SK-N-MC (cell line): ENCODE data around the gene SMIM20.

Experiments used
- DNase-seq: peaks from one replicate; pipeline ENCODE4 v3.0.0-alpha.2; 2011; ENCODE audit warnings: low read depth, low spot score
- H3K27ac ChIP-seq: fragments of 200-600 bp; sonication (generic); 2 replicates; pipeline ENCODE4 v1.5.1; 2016; ENCODE audit warnings: mixed run types
- H3K36me3 ChIP-seq: fragments of 200-600 bp; sonication (generic); 2 replicates; pipeline ENCODE4 v1.6.1; 2017; ENCODE audit warnings: antibody characterized with exemption, low read length, mixed read lengths; ENCODE audit not compliant: insufficient read depth
- H3K4me3 ChIP-seq: fragments of 200-600 bp; sonication (generic); 2 replicates; pipeline ENCODE4 v1.5.1; 2016
- H3K9ac ChIP-seq: fragments of 200-600 bp; sonication (generic); 2 replicates; pipeline ENCODE4 v1.8.0; 2017; ENCODE audit warnings: mixed run types, mixed read lengths; ENCODE audit not compliant: insufficient read length
- H3K9me3 ChIP-seq: fragments of 200-600 bp; sonication (generic); 2 replicates; pipeline ENCODE4 v1.6.1; 2017; ENCODE audit warnings: low read depth, mild to moderate bottlenecking, antibody characterized with exemption, low read length, moderate library complexity, mixed read lengths
- EZH2 ChIP-seq: fragments of 200-600 bp; sonication (generic); IDR thresholded peaks from one replicate; pipeline ENCODE4 v1.6.1; 2017; ENCODE audit warnings: antibody characterized with exemption
- FOXP2 ChIP-seq: optimal IDR thresholded peaks from 2 replicates; pipeline ENCODE3; 2011; ENCODE audit warnings: mild to moderate bottlenecking, moderate library complexity; ENCODE audit not compliant: insufficient read depth; ENCODE audit errors: extremely low read length, control extremely low read depth
- POLR2AphosphoS5 ChIP-seq: IDR thresholded peaks from 2 replicates; pipeline ENCODE4 v1.6.1; 2012; ENCODE audit warnings: mild to moderate bottlenecking, low read depth, low read length, borderline replicate concordance

The SMIM20 gene

GRCh38 chr4:25915353-25915705 lies 1.3 kb downstream of the SMIM20 start:
- no peak overlapping the region for H3K27ac ChIP-seq
- H3K4me3 ChIP-seq, result no peak overlapping the region
- TF ChIP-seq EZH2, result no peak
- no peak for TF ChIP-seq POLR2AphosphoS5
- no peak for TF ChIP-seq FOXP2
- H3K36me3 ChIP-seq, result no peaks in the 10 kb centered on the region
- no peak for DNase-seq
- H3K9me3 ChIP-seq, result no peaks in the 10 kb centered on the region
- H3K9ac ChIP-seq, result no peak overlapping the region

GRCh38 chr4:25916870-25917269 lies 2.9 kb downstream of the SMIM20 start:
- no peak for TF ChIP-seq EZH2
- TF ChIP-seq POLR2AphosphoS5, result no peak
- TF ChIP-seq FOXP2, result no peak
- Histone ChIP-seq H3K9ac (no peak overlapping the region), H3K9me3 (no peaks in the 10 kb centered on the region), H3K4me3 (no peak overlapping the region), H3K27ac (no peak overlapping the region), H3K36me3 (no peaks in the 10 kb centered on the region)
- no peak for DNase-seq

- no peak for TF ChIP-seq EZH2
- TF ChIP-seq FOXP2, result no peak
- TF ChIP-seq POLR2AphosphoS5, result no peak
- DNase-seq, result no peak
- H3K36me3 ChIP-seq, result no peaks in the 10 kb centered on the region
- H3K9ac ChIP-seq, result no peak overlapping the region
- H3K9me3 ChIP-seq, result no peaks in the 10 kb centered on the region
- H3K27ac ChIP-seq, result no peak overlapping the region
- H3K4me3 ChIP-seq, result no peak overlapping the region
Measured at GRCh38 chr4:25919676-25920075, 5.7 kb downstream of the SMIM20 start.

GRCh38 chr4:25921922-25922321 lies 7.9 kb downstream of the SMIM20 start:
- no peaks in the 10 kb centered on the region for H3K9me3 ChIP-seq
- DNase-seq, result no peak
- H3K9ac ChIP-seq, result no peak overlapping the region
- no peak for TF ChIP-seq EZH2
- TF ChIP-seq POLR2AphosphoS5, result no peak
- TF ChIP-seq FOXP2, result no peak
- H3K36me3 ChIP-seq, result no peaks in the 10 kb centered on the region
- no peak overlapping the region for H3K4me3 ChIP-seq
- H3K27ac ChIP-seq, result no peak overlapping the region

GRCh38 chr4:25922812-25923369 lies 8.9 kb downstream of the SMIM20 start:
- Histone ChIP-seq H3K27ac (no peak overlapping the region), H3K9ac (no peak overlapping the region), H3K9me3 (no peaks in the 10 kb centered on the region), H3K36me3 (no peaks in the 10 kb centered on the region), H3K4me3 (no peak overlapping the region)
- TF ChIP-seq FOXP2 (no peak), EZH2 (no peak)
- no peak for DNase-seq

- Histone ChIP-seq H3K4me3 (no peak overlapping the region), H3K9me3 (no peaks in the 10 kb centered on the region), H3K36me3 (no peaks in the 10 kb centered on the region), H3K9ac (no peak overlapping the region), H3K27ac (no peak overlapping the region)
- no peak for DNase-seq
- TF ChIP-seq EZH2 (no peak), FOXP2 (no peak), POLR2AphosphoS5 (no peak)
Measured at GRCh38 chr4:25923745-25924144, 9.7 kb downstream of the SMIM20 start.

GRCh38 chr4:25925486-25926201 lies 11.6 kb downstream of the SMIM20 start:
- no peaks in the 10 kb centered on the region for H3K36me3 ChIP-seq
- DNase-seq, result no peak
- TF ChIP-seq FOXP2 (no peak), EZH2 (no peak), POLR2AphosphoS5 (no peak)

GRCh38 chr4:25926462-25926861 lies 12.4 kb downstream of the SMIM20 start:
- Histone ChIP-seq H3K27ac (no peak overlapping the region), H3K9ac (no peak overlapping the region), H3K4me3 (no peak overlapping the region), H3K9me3 (no peaks in the 10 kb centered on the region), H3K36me3 (no peaks in the 10 kb centered on the region)
- TF ChIP-seq POLR2AphosphoS5, result no peak
- no peak for TF ChIP-seq EZH2
- no peak for TF ChIP-seq FOXP2
- DNase-seq, result no peak

More at GRCh38 chr4:25925486-25926201, 11.6 kb downstream of the SMIM20 start:
- Histone ChIP-seq H3K9me3 (no peaks in the 10 kb centered on the region), H3K4me3 (no peak overlapping the region), H3K27ac (no peak overlapping the region), H3K9ac (no peak overlapping the region)
